MM.1S (cell line): ENCODE measurements around the gene ATP6V0A1.
"Not testable (repeated sequence)": the region's sequence is repeated elsewhere in the genome, so short reads cannot be mapped to it uniquely, and the experiment has no call there.

Experiments
- CTCF ChIP-seq: fragments of 300-600 bp; sonication (generic); IDR thresholded peaks from 2 replicates; pipeline ENCODE4 v1.5.1; 2016; ENCODE audit warnings: antibody characterized with exemption, low read length, mixed read lengths
- EZH2 ChIP-seq: fragments of 300-600 bp; sonication (generic); optimal IDR thresholded peaks from 2 replicates; pipeline ENCODE3; 2017; ENCODE audit warnings: low read depth, mild to moderate bottlenecking, antibody characterized with exemption, low read length, mixed read lengths
- EZH2phosphoT487 ChIP-seq: fragments of 300-600 bp; sonication (generic); IDR thresholded peaks from 2 replicates; pipeline ENCODE4 v1.6.1; 2018; ENCODE audit warnings: antibody characterized with exemption, low read length

GRCh38 chr17:42449838-42450237, 8.8 kb upstream of the ATP6V0A1 start:
- TF ChIP-seq CTCF, EZH2, EZH2phosphoT487: not testable (repeated sequence)
